HFFc6 (cell line): Measurements from ENCODE around the gene CASP4. TPM values are rescaled to one million over a fixed set of nuclear protein-coding genes. Genes with fewer than 3 reads are reported as not detected.

Source experiments
- DNase-seq: peaks from one replicate; pipeline ENCODE4 v3.0.0-alpha.2; 2018
- H3K27ac Mint-ChIP-seq: 2 replicates; pipeline ENCODE4 v1.8.0; 2020; ENCODE audit warnings: mild to moderate bottlenecking, mixed read lengths
- H3K27me3 Mint-ChIP-seq: 2 replicates; pipeline ENCODE4 v1.8.0; 2021; ENCODE audit warnings: mild to moderate bottlenecking, moderate library complexity, mixed read lengths; ENCODE audit not compliant: insufficient read depth
- H3K36me3 Mint-ChIP-seq: 2 replicates; pipeline ENCODE4 v1.8.0; 2021; ENCODE audit warnings: low read depth, mixed read lengths
- H3K4me1 Mint-ChIP-seq: 2 replicates; pipeline ENCODE4 v1.8.0; 2020; ENCODE audit warnings: low read depth, mixed read lengths
- H3K4me3 Mint-ChIP-seq: 2 replicates; pipeline ENCODE4 v1.8.0; 2020; ENCODE audit warnings: mild to moderate bottlenecking, moderate library complexity, mixed read lengths
- H3K9me3 Mint-ChIP-seq: 2 replicates; pipeline ENCODE4 v1.8.0; 2020; ENCODE audit warnings: mild to moderate bottlenecking, mixed read lengths
- CTCF ChIP-seq: fragments of 200-600 bp; sonication (generic); IDR thresholded peaks from 2 replicates; pipeline ENCODE4 v1.5.0; 2021; ENCODE audit warnings: antibody characterized with exemption, mild to moderate bottlenecking
- total RNA-seq, 6 experiments: library from RNA; stranded (reverse); fragmentation: NEBNext Ultra II Directional; extraction: Animal tissue kit (Norgen Biotek cat#: 25700); gene quantifications; 2 replicates in 1 of 6; 3 replicates in 5 of 6; pipeline ENCODE4 v1.2.3, GENCODE V29; 2021

Gene CASP4
- total RNA-seq, 6 experiments from 2014 or later = 52.7 to 71.6 (median 60.8) TPM

- peaks cover 33% of the 10 kb centered on the region for H3K4me1 Mint-ChIP-seq
- DNase-seq = no peak
- H3K36me3 Mint-ChIP-seq = peaks cover 47% of the 10 kb centered on the region
Observed at GRCh38 chr11:104962852-104963251, 5.5 kb downstream of the CASP4 start.

GRCh38 chr11:104957280-104957679 is 11.1 kb downstream of the CASP4 start:
- H3K27ac Mint-ChIP-seq = no peak overlapping the region
- H3K36me3 Mint-ChIP-seq = peaks cover 31% of the 10 kb centered on the region
- no peaks in the 10 kb centered on the region for H3K27me3 Mint-ChIP-seq
- H3K4me3 Mint-ChIP-seq = no peak overlapping the region
- peaks cover 14% of the 10 kb centered on the region; the same call in 1 of the 2 replicates for H3K4me1 Mint-ChIP-seq
- DNase-seq = no peak
- no peaks in the 10 kb centered on the region for H3K9me3 Mint-ChIP-seq
- TF ChIP-seq CTCF = no peak

More at GRCh38 chr11:104962852-104963251, 5.5 kb downstream of the CASP4 start:
- Mint-ChIP-seq H3K27ac (no peak overlapping the region), H3K4me3 (no peak overlapping the region), H3K27me3 (no peaks in the 10 kb centered on the region; the same call in 1 of the 2 replicates), H3K9me3 (no peaks in the 10 kb centered on the region)
- no peak for TF ChIP-seq CTCF

GRCh38 chr11:104956528-104956927 is 11.8 kb downstream of the CASP4 start:
- Mint-ChIP-seq H3K4me1 (peaks cover 14% of the 10 kb centered on the region; the same call in 1 of the 2 replicates), H3K27me3 (no peaks in the 10 kb centered on the region), H3K9me3 (no peaks in the 10 kb centered on the region), H3K36me3 (peaks cover 28% of the 10 kb centered on the region), H3K4me3 (no peak overlapping the region), H3K27ac (no peak overlapping the region)
- DNase-seq = no peak
- no peak for TF ChIP-seq CTCF

GRCh38 chr11:104946907-104947306 is 21.5 kb downstream of the CASP4 start:
- peaks cover 2% of the 10 kb centered on the region; the same call in 1 of the 2 replicates for H3K27me3 Mint-ChIP-seq
- H3K36me3 Mint-ChIP-seq = peaks cover 79% of the 10 kb centered on the region
- peak overlapping the region; percentile 17; the same call in 1 of the 2 replicates for H3K27ac Mint-ChIP-seq
- TF ChIP-seq CTCF = peak; percentile 85
- H3K4me3 Mint-ChIP-seq = no peak overlapping the region
- DNase-seq = peak; percentile 61
- no peaks in the 10 kb centered on the region for H3K9me3 Mint-ChIP-seq
- peaks cover 6% of the 10 kb centered on the region for H3K4me1 Mint-ChIP-seq

GRCh38 chr11:104944076-104944475 is 24.3 kb downstream of the CASP4 start:
- no peak for DNase-seq
- Mint-ChIP-seq H3K9me3 (no peaks in the 10 kb centered on the region), H3K36me3 (peaks cover 55% of the 10 kb centered on the region), H3K27ac (no peak overlapping the region), H3K27me3 (peaks cover 2% of the 10 kb centered on the region; the same call in 1 of the 2 replicates), H3K4me1 (peaks cover 6% of the 10 kb centered on the region), H3K4me3 (no peak overlapping the region)
- no peak for TF ChIP-seq CTCF
